Colon (tissue), 2 donors: ENCODE results near the gene NEUROD6.

Source experiments
- FAIRE-seq: peaks from 2 replicates; lab custom pipeline; 2012; peaks lifted over from hg19 to GRCh38; lab: Jason Lieb, UNC
- donor health status: control.
- donor health status: control.

NEUROD6 gene

DNA sequence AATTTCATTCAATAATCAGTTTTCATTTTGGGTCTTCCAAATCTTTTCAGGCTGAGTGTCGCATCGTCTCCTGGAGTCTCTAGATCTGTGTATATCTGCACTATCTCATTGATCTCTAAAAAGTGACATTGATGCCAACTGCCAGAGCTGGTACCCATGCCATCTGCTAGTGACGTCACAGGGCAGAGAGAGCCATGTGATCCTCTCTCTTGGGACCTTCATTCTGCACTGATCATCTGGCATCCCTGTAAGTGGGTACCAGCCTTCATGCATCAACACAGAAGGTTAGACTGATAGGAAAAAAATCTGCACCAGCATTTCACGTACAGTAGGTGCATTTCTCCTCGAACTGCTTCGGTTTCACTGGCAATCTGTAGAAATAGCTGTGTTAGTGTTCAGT lies at the start of gene NEUROD6:
Gene NEUROD6 (minus strand): TSS at position 124 of the 400 bp plus-strand sequence. CDS start 1,458 bp downstream, outside the sequence.
- no peak for FAIRE-seq

DNA sequence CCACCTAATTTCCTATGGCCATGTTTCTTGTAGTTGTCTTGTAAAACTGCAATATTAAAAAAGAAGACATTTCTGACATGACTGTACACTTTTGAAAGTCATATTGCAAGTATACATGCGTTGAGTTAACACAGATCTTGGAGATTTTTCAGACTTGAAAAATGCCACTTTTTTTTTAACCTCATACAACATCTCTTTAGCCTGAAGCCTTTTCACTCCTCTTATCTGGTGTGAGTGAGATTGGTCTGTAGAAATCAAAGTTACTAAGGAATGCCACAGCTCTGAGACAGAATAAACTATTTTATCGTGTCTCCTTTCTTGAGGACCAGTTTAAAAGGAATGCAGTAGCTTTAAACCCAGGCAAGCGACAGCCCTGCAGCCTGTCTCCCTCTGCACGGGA lies 43.9 kb upstream of the NEUROD6 start:
- no peak for FAIRE-seq

DNA sequence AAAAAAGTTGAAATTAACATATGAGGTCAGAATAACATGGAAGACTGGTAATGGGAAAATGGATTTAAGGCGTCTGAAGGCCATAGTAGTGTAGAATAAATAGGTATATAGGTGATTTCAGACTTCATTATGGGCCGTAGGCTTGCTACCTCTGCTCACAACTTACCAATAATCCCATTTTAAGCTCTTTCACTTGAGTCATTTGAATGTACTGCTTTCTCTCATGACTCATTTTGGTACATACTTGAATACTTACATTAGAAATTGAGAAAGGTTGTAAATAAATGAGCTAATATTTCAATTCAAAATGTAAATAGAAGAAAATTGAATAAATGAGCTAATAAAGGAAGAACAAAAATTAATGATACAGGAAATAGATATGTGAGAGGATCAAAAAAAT lies 42.2 kb upstream of the NEUROD6 start:
- no peak for FAIRE-seq

- no peak for FAIRE-seq
Measured at GRCh38 chr7:31373337-31374289, 33.1 kb upstream of the NEUROD6 start.

- no peak for FAIRE-seq
Measured at GRCh38 chr7:31372231-31372959, 31.9 kb upstream of the NEUROD6 start.

DNA sequence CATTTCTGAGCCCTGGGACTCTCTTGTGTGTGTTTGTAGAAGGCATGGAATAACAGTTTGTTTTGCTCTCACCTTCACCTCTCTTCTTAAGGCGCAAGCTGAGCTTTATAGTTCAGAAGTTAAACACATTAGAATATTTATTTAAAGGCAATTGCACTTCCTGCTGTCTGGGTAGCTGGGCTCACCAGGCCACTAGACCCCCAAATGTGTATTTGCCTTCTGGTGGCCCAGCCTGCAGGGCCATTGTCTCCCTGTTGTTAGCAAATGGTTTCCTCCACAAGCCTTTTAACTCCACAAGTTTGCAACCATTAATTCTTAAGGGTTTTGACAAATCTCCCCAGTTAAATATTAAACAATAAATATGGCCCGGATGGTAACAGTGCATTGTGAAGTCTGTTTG lies 31.1 kb upstream of the NEUROD6 start:
- FAIRE-seq: no peak

DNA sequence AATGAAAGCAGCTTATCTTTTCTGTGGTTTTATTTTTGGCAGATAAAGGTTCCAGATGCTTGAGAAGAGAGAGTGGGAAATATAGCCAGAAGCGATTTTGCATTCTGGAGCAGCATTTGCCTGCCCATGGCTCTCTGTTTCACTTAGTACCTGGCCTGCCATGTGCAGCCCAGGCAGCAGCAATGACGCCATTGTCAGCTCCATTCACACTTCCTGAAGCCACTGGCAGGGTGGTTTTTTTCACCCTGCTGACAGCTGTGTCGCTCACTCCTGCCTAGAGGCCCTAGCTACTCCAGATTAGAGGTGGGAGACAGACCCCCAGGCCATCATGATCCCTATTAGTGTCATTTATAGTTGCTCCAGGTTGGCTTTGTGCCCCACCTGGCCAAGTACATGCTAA lies 30.1 kb upstream of the NEUROD6 start:
- no peak for FAIRE-seq

- FAIRE-seq: no peak
Measured at GRCh38 chr7:31368620-31369019, 28.1 kb upstream of the NEUROD6 start.

GRCh38 chr7:31363496-31363895 lies 23.0 kb upstream of the NEUROD6 start:
- no peak for FAIRE-seq

GRCh38 chr7:31363051-31363450 lies 22.5 kb upstream of the NEUROD6 start:
- FAIRE-seq: no peak

- no peak for FAIRE-seq
Measured at GRCh38 chr7:31362401-31362800, 21.9 kb upstream of the NEUROD6 start.

DNA sequence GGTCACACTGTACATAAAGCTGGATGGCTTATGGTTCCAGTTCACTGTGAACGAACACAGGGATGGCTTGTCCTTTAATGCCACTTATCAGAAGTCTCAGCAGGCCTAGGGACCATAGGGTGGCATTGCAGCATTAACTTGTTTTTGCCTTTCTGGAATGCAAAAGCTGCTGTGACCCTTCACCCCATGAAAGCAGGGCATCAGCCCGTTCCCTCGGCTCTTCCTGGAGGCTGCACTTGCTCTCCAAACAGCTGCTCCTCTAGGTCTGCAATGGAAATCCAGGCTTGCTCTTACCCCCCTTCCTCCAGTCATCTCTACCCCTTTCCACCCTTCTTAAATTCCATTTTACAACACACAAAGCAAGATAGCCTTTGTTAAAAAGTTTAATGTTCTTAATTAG lies 17.9 kb upstream of the NEUROD6 start:
- no peak for FAIRE-seq

- no peak for FAIRE-seq
Measured at GRCh38 chr7:31345421-31345820, 4.9 kb upstream of the NEUROD6 start.

DNA sequence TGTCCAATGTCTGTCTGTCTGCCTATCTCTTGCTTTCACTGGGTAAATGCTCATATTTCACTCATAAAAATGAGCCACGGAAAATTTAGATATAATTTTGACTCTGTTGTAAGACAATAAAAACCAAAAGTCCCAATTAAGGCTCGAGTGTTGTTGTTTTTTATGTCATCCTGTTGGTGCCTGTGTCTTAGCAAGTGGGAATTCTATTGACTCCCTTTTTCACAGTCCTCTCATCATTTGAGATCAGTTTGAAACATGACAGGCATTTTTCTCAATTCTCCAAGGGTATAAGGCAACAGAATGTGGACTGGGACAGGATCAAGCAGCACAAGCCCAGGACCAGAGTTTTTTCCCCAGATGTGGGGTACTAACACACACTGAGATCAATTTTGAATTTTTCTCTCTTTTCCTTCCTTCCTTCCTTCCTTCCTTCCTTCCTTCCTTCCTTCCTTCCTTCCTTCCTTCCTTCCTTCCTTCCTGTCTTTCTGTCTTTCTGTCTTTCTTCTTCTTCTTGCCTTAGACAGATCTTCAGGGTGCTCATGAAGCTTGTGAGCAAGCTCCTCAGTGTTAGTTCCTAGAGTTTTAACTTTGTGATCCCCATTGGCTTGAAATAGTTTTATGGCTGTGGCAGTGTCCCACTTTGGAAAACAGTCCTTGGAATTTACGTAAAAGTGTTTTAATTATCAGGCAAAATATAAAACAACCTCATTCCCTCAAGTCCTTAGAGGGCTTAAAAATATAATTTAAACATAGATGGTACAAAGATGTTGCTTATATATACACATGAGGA lies 3.2 kb upstream of the NEUROD6 start:
- FAIRE-seq: no peak

DNA sequence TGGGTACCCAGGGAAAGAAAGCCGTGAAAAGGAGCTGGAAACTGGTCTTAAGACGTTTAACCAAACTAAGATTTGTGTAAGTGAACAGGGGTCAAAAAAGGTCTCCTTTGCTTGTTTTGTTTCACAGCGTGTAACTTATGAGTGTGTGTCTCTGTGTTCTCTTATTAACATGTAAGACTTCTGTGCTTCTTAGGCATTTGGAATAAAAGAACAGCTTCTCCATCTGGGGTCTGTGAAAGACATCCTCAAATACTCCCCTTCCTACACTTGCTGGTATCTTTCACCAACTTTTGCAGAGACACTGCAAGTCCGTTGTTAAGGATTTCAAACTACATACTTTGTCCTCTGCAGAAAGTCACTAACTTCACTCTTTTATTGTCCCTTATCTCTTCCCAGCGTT lies 615 bp upstream of the NEUROD6 start:
- FAIRE-seq: no peak

DNA sequence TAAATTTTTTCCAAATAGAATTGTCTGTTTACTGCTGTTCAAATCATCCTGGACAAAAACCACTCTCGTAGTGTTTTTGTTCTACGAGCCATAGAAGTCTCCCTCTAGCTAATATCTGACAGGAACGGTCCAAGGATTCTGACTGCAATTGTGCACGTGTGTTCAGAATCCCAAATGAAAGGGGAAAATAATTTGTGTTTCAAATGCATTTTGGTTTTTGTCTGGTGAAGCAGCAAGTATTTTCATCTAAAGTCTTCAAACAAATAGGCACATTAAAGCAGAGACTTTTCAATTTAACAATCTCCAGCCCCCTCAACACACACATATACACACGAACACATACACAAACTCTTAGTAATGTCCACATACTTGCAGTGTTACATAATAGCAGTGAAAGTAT lies 475 bp downstream of the NEUROD6 start:
- no peak for FAIRE-seq

- FAIRE-seq: no peak
Measured at GRCh38 chr7:31338706-31339105, 1.8 kb downstream of the NEUROD6 start.

GRCh38 chr7:31337002-31337565 lies 3.4 kb downstream of the NEUROD6 start:
- FAIRE-seq: no peak

- no peak for FAIRE-seq
Measured at GRCh38 chr7:31336202-31337001, 4.1 kb downstream of the NEUROD6 start.

DNA sequence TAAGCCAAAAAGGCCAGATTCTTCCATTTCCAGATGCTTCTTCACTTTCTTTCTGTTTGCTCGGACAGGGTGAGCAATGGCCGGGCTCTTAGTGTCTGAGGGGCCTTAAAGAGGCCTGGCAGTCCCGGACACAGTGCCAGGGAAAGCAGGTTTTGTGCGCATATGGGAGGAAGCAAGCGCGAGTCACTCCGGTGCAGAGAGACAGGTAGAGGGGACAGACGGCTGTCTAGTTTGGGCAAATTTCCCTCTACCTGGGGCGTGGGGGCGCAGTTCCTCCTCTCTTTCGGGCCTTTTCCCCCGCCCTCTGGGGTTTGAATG lies 4.7 kb downstream of the NEUROD6 start:
- no peak for FAIRE-seq

- no peak for FAIRE-seq
Measured at GRCh38 chr7:31335161-31335856, 5.2 kb downstream of the NEUROD6 start.
